IPS-18a (cell line): Measurements from ENCODE around the gene OAS2.
"Not testable (repeated sequence)": the region's sequence is repeated elsewhere in the genome, so short reads cannot be mapped to it uniquely, and the experiment has no call there.

Experiments
- H3K27ac ChIP-seq: one replicate; pipeline ENCODE4 v1.5.1; 2013; ENCODE audit warnings: low read length
- H3K27me3 ChIP-seq: one replicate; pipeline ENCODE4 v1.6.1; 2013; ENCODE audit warnings: mild to moderate bottlenecking, low read length; ENCODE audit not compliant: control insufficient read depth, insufficient read depth
- H3K36me3 ChIP-seq: one replicate; pipeline ENCODE4 v1.6.1; 2013; ENCODE audit warnings: low read depth, low read length; ENCODE audit not compliant: control insufficient read depth
- H3K4me1 ChIP-seq: one replicate; pipeline ENCODE4 v1.6.1; 2013; ENCODE audit warnings: low read depth, low read length; ENCODE audit not compliant: control insufficient read depth
- H3K4me3 ChIP-seq: one replicate; pipeline ENCODE4 v1.5.1; 2013; ENCODE audit warnings: low read length
- H3K9ac ChIP-seq: one replicate; pipeline ENCODE4 v1.6.1; 2013; ENCODE audit warnings: mild to moderate bottlenecking, low read length, moderate library complexity
- H3K9me3 ChIP-seq: one replicate; pipeline ENCODE4 v1.6.1; 2013; ENCODE audit warnings: low read depth, low read length; ENCODE audit not compliant: control insufficient read depth

The OAS2 gene

DNA sequence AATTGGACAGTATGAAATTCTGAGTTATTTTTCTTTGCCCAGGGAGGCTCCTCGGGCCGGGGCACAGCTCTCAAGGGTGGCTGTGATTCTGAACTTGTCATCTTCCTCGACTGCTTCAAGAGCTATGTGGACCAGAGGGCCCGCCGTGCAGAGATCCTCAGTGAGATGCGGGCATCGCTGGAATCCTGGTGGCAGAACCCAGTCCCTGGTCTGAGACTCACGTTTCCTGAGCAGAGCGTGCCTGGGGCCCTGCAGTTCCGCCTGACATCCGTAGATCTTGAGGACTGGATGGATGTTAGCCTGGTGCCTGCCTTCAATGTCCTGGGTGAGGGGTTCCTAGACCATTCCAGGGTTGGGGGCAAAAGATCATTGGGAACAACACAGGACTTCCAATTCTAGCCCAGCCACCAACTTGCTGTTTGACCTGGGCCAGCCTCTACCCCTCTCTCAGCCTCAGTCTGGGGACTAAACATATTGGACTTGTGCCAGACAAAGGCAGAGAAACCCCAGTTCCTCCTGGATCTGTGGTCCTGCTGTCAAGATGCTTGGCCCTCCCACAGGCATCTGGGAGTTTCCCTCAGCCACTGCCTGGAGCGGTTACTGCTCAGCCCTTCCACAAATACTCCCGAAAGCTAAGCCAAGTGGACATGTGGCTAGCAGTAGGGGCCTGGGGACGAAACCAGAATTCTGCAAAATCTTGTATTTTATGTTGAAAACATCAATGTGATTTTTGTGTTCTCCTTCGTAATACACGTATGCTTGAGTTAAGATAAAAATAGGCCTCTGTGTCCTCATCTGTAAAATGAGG is 36.6 kb upstream of the OAS2 start:
- peaks cover 20% of the 10 kb centered on the region for H3K27me3 ChIP-seq
- H3K27ac ChIP-seq: no peak overlapping the region
- no peaks in the 10 kb centered on the region for H3K4me1 ChIP-seq
- no peak overlapping the region for H3K9ac ChIP-seq
- no peaks in the 10 kb centered on the region for H3K36me3 ChIP-seq
- H3K9me3 ChIP-seq: no peaks in the 10 kb centered on the region
- no peak overlapping the region for H3K4me3 ChIP-seq

DNA sequence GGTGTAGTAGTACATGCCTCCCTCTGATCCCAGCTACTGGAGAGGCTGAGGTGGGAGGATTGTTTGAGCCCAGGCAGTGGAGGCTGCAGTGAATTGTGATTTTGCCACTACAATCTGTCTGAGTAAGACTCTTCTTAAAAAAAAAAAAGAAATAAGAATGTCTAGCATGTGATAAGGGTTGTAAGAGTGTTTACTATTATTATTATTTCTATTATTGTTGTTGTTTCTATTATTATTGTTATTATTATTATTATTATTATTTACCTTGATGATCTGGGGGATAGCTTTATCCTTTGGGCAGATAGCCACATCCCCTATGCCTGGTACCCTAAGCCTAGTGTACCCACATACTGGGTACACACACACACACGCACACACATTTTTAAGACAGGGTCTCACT is 35.7 kb upstream of the OAS2 start:
- no peaks in the 10 kb centered on the region for H3K9me3 ChIP-seq
- no peak overlapping the region for H3K27ac ChIP-seq
- no peak overlapping the region for H3K4me3 ChIP-seq
- H3K36me3 ChIP-seq: no peaks in the 10 kb centered on the region
- H3K4me1 ChIP-seq: no peaks in the 10 kb centered on the region
- H3K9ac ChIP-seq: no peak overlapping the region
- peaks cover 15% of the 10 kb centered on the region for H3K27me3 ChIP-seq

DNA sequence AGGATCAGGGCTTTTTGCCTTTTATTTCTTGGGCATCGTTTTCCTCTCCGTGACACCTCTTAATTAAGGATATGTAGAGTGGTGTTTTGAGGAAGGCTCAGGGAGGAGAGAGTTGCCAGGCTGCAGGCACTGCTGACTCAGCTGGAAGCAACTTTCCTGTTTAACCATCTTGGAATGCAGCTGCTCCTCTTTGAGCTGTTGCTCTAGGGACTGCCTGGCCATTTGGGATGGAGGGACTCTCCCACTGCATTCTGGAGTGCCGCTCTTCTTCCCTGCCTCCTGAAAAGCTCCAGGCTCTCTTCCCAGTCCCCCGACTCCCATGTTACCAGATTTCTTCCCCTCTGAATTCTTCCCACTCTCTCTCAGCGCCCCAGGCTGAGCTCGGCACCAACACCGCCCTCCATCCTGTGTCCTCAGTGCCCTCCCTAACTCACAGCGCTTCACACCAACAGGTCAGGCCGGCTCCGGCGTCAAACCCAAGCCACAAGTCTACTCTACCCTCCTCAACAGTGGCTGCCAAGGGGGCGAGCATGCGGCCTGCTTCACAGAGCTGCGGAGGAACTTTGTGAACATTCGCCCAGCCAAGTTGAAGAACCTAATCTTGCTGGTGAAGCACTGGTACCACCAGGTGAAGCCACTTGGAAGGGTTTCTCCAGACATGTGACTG is 34.2 kb upstream of the OAS2 start:
- no peaks in the 10 kb centered on the region for H3K36me3 ChIP-seq
- H3K4me1 ChIP-seq: no peaks in the 10 kb centered on the region
- no peaks in the 10 kb centered on the region for H3K9me3 ChIP-seq
- no peak overlapping the region for H3K9ac ChIP-seq
- H3K4me3 ChIP-seq: no peak overlapping the region
- peaks cover under 1% of the 10 kb centered on the region for H3K27me3 ChIP-seq
- H3K27ac ChIP-seq: no peak overlapping the region

DNA sequence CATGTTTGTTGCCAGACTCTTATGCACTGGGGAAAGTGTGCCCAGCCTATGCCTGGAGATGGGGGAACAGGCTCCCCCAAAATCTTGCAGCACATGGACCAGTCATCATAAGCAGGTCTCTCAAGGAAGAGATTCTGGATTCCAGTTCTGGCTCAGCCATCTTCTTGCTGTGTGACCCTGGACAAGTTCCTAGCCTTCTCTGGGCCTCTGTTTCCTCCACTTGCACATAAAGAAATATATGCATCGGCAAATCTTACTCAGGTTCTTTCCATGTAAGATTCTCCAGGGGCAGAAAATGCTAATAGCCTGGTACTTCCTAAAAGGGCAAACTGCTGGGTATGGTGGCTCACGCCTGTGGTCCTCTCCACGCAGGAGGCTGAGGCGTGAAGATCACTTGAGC is 32.8 kb upstream of the OAS2 start:
- Histone ChIP-seq H3K9ac (no peak overlapping the region), H3K4me3 (no peak overlapping the region), H3K4me1 (no peaks in the 10 kb centered on the region), H3K9me3 (no peaks in the 10 kb centered on the region), H3K27ac (no peak overlapping the region), H3K36me3 (no peaks in the 10 kb centered on the region), H3K27me3 (no peaks in the 10 kb centered on the region)

DNA sequence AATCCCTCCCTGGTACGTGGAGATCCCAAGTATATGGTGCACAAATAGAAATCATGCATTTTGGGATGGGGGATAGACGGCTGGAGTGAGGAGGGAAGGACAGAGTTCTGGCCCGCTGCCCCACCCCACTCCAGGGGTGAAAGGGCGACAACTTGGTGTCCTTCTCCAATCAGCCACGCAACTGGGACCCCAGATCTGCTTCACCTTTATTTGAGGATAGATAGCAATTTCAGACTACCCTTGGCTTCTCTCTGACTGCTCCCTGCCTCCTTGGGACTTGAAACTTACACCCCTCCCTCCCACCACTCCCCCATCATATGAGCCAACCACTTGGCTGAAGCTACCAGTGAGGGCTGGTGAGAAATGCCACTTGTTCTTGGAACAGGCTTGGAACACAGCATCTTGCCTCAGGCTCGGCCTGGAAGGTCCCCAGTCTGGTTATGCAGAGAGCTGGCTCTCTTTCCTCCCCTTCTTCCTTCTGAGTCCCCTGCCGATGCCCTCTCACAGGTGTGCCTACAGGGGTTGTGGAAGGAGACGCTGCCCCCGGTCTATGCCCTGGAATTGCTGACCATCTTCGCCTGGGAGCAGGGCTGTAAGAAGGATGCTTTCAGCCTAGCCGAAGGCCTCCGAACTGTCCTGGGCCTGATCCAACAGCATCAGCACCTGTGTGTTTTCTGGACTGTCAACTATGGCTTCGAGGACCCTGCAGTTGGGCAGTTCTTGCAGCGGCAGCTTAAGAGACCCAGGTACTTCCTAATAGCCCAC is 31.9 kb upstream of the OAS2 start:
- H3K4me1 ChIP-seq: no peaks in the 10 kb centered on the region
- no peak overlapping the region for H3K4me3 ChIP-seq
- no peaks in the 10 kb centered on the region for H3K9me3 ChIP-seq
- no peak overlapping the region for H3K27ac ChIP-seq
- H3K36me3 ChIP-seq: no peaks in the 10 kb centered on the region
- no peaks in the 10 kb centered on the region for H3K27me3 ChIP-seq
- no peak overlapping the region for H3K9ac ChIP-seq

DNA sequence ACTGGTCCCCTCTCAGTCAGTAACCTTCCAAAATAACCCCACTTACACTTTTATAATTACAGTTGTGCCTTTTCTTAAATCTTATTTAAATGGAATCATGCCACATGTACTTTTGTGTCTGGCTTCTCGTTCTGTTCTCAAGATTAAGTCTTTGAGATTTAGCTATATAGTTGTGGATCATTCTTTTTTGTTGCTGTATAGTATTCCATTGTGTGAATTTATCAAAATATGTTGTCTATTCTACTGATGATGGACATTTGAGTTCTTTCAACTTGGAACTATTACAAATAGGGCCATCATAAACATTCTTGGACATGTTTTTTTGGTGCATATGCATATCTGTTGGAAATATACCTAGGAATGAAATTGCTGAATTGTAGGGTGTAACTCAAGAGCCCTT is 31.0 kb upstream of the OAS2 start:
- Histone ChIP-seq H3K27me3 (no peaks in the 10 kb centered on the region), H3K27ac (no peak overlapping the region), H3K36me3 (no peaks in the 10 kb centered on the region), H3K4me3 (no peak overlapping the region), H3K9ac (no peak overlapping the region), H3K9me3 (no peaks in the 10 kb centered on the region), H3K4me1 (no peaks in the 10 kb centered on the region)

DNA sequence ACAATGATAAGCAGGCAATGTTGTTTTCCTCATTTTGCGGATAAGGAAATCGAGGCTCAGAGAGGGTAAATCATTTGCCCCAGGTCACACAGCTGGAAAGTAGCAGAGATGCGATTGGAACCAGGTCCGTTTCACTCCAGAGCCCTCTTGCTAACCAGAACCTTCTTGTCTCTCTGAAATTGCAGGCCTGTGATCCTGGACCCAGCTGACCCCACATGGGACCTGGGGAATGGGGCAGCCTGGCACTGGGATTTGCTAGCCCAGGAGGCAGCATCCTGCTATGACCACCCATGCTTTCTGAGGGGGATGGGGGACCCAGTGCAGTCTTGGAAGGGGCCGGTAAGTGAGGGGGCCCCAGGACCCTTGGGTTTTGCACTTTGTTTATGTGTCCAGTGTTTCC is 30.6 kb upstream of the OAS2 start:
- H3K4me3 ChIP-seq: no peak overlapping the region
- no peaks in the 10 kb centered on the region for H3K4me1 ChIP-seq
- no peaks in the 10 kb centered on the region for H3K9me3 ChIP-seq
- no peaks in the 10 kb centered on the region for H3K36me3 ChIP-seq
- H3K27ac ChIP-seq: no peak overlapping the region
- H3K9ac ChIP-seq: no peak overlapping the region
- H3K27me3 ChIP-seq: no peaks in the 10 kb centered on the region

DNA sequence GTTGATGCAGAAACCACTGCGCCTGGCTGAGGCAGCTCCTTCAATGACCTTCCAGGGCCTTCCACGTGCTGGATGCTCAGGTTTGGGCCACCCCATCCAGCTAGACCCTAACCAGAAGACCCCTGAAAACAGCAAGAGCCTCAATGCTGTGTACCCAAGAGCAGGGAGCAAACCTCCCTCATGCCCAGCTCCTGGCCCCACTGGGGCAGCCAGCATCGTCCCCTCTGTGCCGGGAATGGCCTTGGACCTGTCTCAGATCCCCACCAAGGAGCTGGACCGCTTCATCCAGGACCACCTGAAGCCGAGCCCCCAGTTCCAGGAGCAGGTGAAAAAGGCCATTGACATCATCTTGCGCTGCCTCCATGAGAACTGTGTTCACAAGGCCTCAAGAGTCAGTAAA is 29.5 kb upstream of the OAS2 start:
- Histone ChIP-seq H3K27ac (no peak overlapping the region), H3K4me1 (no peaks in the 10 kb centered on the region), H3K9me3 (no peaks in the 10 kb centered on the region), H3K27me3 (no peaks in the 10 kb centered on the region), H3K36me3 (no peaks in the 10 kb centered on the region), H3K4me3 (no peak overlapping the region), H3K9ac (no peak overlapping the region)

DNA sequence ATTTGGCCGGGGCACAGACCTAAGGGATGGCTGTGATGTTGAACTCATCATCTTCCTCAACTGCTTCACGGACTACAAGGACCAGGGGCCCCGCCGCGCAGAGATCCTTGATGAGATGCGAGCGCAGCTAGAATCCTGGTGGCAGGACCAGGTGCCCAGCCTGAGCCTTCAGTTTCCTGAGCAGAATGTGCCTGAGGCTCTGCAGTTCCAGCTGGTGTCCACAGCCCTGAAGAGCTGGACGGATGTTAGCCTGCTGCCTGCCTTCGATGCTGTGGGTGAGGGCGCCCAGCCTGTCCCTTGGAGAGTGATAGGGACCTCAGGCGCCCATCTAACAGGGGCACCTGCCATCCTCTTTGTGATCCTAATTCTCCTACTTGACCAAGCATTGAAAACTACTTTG is 27.6 kb upstream of the OAS2 start:
- Histone ChIP-seq H3K4me1 (no peaks in the 10 kb centered on the region), H3K27ac (no peak overlapping the region), H3K4me3 (no peak overlapping the region), H3K9ac (no peak overlapping the region), H3K9me3 (no peaks in the 10 kb centered on the region), H3K36me3 (no peaks in the 10 kb centered on the region), H3K27me3 (no peaks in the 10 kb centered on the region)

DNA sequence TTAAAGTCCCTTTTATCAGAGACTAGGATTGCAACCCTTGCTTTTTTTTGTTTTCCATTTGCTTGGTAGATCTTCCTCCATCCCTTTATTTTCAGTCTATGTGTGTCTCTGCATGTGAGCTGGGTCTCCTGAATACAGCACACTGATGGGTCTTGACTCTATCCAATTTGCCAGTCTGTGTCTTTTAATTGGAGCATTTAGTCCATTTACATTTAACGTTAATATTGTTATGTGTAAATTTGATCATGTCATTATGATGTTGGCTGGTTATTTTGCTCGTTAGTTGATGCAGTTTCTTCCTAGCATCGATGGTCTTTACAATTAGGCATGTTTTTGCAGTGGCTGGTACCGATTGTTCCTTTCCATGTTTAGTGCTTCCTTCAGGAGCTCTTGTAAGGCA is 21.2 kb upstream of the OAS2 start:
- not testable (repeated sequence) for H3K4me3 ChIP-seq, H3K36me3 ChIP-seq, H3K4me1 ChIP-seq, H3K27me3 ChIP-seq, H3K27ac ChIP-seq, H3K9ac ChIP-seq
- peaks cover 12% of the 10 kb centered on the region for H3K9me3 ChIP-seq

DNA sequence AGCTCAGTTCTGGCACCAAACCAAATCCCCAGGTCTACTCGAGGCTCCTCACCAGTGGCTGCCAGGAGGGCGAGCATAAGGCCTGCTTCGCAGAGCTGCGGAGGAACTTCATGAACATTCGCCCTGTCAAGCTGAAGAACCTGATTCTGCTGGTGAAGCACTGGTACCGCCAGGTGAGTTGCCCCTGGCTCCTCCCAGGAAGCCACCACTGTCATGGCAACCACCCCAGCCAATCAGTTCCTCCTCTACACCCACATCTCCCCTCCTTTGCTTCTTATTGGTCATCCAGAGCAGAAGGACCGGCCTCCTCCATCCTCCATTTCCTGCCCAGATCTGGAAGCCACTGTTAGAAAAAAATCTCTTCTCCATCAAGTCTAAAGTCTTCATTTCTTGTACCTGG is 17.2 kb upstream of the OAS2 start:
- H3K9me3 ChIP-seq: peaks cover 12% of the 10 kb centered on the region
- H3K9ac ChIP-seq: no peak overlapping the region
- H3K27me3 ChIP-seq: no peaks in the 10 kb centered on the region
- H3K27ac ChIP-seq: no peak overlapping the region
- H3K36me3 ChIP-seq: no peaks in the 10 kb centered on the region
- H3K4me1 ChIP-seq: no peaks in the 10 kb centered on the region
- no peak overlapping the region for H3K4me3 ChIP-seq
